Astrocyte (in vitro differentiated cells and primary cell): Measurements from ENCODE around the gene GPR142. TPM values are rescaled to one million over a fixed set of nuclear protein-coding genes. Genes with fewer than 3 reads are reported as not detected.
A peak's percentile ranks its signal among the peaks of the same experiment; 100 is the strongest.

Experiments
- DNase-seq: peaks from one replicate; pipeline ENCODE4 v3.0.0-alpha.2; 2010; ENCODE audit warnings: low read depth
- FAIRE-seq: peaks from 2 replicates; lab custom pipeline; 2011; peaks lifted over from hg19 to GRCh38; lab: Jason Lieb, UNC
- H2AFZ ChIP-seq: 2 replicates; pipeline ENCODE4 v1.6.0; 2012; ENCODE audit warnings: low read depth, low read length, inconsistent platforms
- H3K27ac ChIP-seq: 2 replicates; pipeline ENCODE4 v1.5.1; 2011; ENCODE audit warnings: low read depth, low read length, inconsistent platforms
- H3K27me3 ChIP-seq: 2 replicates; pipeline ENCODE4 v1.6.0; 2011; ENCODE audit warnings: low read length, inconsistent platforms; ENCODE audit not compliant: insufficient read depth
- H3K36me3 ChIP-seq: 2 replicates; pipeline ENCODE4 v1.5.1; 2011; ENCODE audit warnings: low read length, inconsistent platforms; ENCODE audit not compliant: insufficient read depth
- H3K4me1 ChIP-seq: 2 replicates; pipeline ENCODE4 v1.5.1; 2011; ENCODE audit warnings: low read length, inconsistent platforms; ENCODE audit not compliant: insufficient read depth
- H3K4me2 ChIP-seq: 2 replicates; pipeline ENCODE4 v1.6.0; 2012; ENCODE audit warnings: low read length, inconsistent platforms
- H3K4me3 ChIP-seq: 2 replicates; pipeline ENCODE4 v1.5.1; 2011; ENCODE audit warnings: low read depth, mild to moderate bottlenecking, low read length, inconsistent platforms; ENCODE audit not compliant: insufficient read depth
- H3K79me2 ChIP-seq: 2 replicates; pipeline ENCODE4 v1.6.0; 2012; ENCODE audit warnings: mild to moderate bottlenecking, low read length, inconsistent platforms; ENCODE audit not compliant: insufficient read depth
- H3K9ac ChIP-seq: 2 replicates; pipeline ENCODE4 v1.6.0; 2012; ENCODE audit warnings: mild to moderate bottlenecking, low read length, inconsistent platforms
- H3K9me3 ChIP-seq: 2 replicates; pipeline ENCODE4 v1.5.1; 2012; ENCODE audit warnings: low read depth, mild to moderate bottlenecking, low read length, inconsistent platforms; ENCODE audit not compliant: insufficient read depth
- H4K20me1 ChIP-seq: 2 replicates; pipeline ENCODE4 v1.6.0; 2012; ENCODE audit warnings: low read length, inconsistent platforms; ENCODE audit not compliant: insufficient read depth
- H3K27ac Mint-ChIP-seq: one replicate; pipeline ENCODE4 v1.8.0; 2021; ENCODE audit warnings: mild to moderate bottlenecking, mixed read lengths; ENCODE audit not compliant: unreplicated experiment
- H3K27me3 Mint-ChIP-seq: one replicate; pipeline ENCODE4 v1.8.0; 2021; ENCODE audit warnings: low read depth, mixed read lengths; ENCODE audit not compliant: unreplicated experiment
- H3K36me3 Mint-ChIP-seq: one replicate; pipeline ENCODE4 v1.8.0; 2021; ENCODE audit warnings: low read depth, mixed read lengths; ENCODE audit not compliant: unreplicated experiment
- H3K4me1 Mint-ChIP-seq: one replicate; pipeline ENCODE4 v1.8.0; 2021; ENCODE audit warnings: low read depth, mixed read lengths; ENCODE audit not compliant: unreplicated experiment
- H3K4me3 Mint-ChIP-seq: one replicate; pipeline ENCODE4 v1.8.0; 2021; ENCODE audit warnings: mild to moderate bottlenecking, moderate library complexity, mixed read lengths; ENCODE audit not compliant: unreplicated experiment
- H3K9me3 Mint-ChIP-seq: one replicate; pipeline ENCODE4 v1.8.0; 2021; ENCODE audit warnings: mild to moderate bottlenecking, mixed read lengths; ENCODE audit not compliant: unreplicated experiment
- CTCF ChIP-seq: IDR thresholded peaks from 2 replicates; pipeline ENCODE4 v1.5.1; 2011; ENCODE audit warnings: low read depth, mild to moderate bottlenecking, inconsistent platforms, low read length, moderate library complexity; ENCODE audit not compliant: insufficient read depth
- EZH2 ChIP-seq: IDR thresholded peaks from 2 replicates; pipeline ENCODE4 v1.6.1; 2012; ENCODE audit warnings: mild to moderate bottlenecking, low read length, inconsistent platforms; ENCODE audit not compliant: insufficient read depth
- total RNA-seq: library from RNA; stranded (reverse); gene quantifications from 2 replicates; pipeline ENCODE4 v1.2.1, GENCODE V29; 2021

Gene GPR142
- total RNA-seq, 1 donor from 2014 or later, result not detected

- H3K27me3 ChIP-seq, result peaks cover 22% of the 10 kb centered on the region
- FAIRE-seq, result no peak
These were observed 41.9 kb upstream of the GPR142 start for GRCh38 chr17:74325376-74325742.

GRCh38 chr17:74325743-74326379, 41.4 kb upstream of the GPR142 start, which contains the start of gene KIF19:
Gene KIF19 (plus strand): TSS chr17:74326226. CDS start chr17:74326350, 124 bp downstream.
- Histone ChIP-seq H3K9ac (no peak within 1 kb of the TSS), H2AFZ (no peak within 1 kb of the TSS), H3K27ac (no peak within 1 kb of the TSS), H3K36me3 (no peaks in the 10 kb centered on the region), H3K4me1 (no peaks in the 10 kb centered on the region), H3K4me2 (peak within 1 kb of the TSS; percentile 71), H3K79me2 (no peaks in the 10 kb centered on the region), H4K20me1 (no peaks in the 10 kb centered on the region), H3K27me3 (peaks cover 22% of the 10 kb centered on the region), H3K4me3 (peak within 1 kb of the TSS; percentile 10), H3K9me3 (no peaks in the 10 kb centered on the region)
- TF ChIP-seq EZH2 (peak; percentile 78), CTCF (no peak)
- peaks cover 80% of the 10 kb centered on the region for H3K27me3 Mint-ChIP-seq
- H3K9me3 Mint-ChIP-seq, result peaks cover 5% of the 10 kb centered on the region
- H3K27ac Mint-ChIP-seq, result no peak within 1 kb of the TSS
- peaks cover 2% of the 10 kb centered on the region for H3K36me3 Mint-ChIP-seq
- H3K4me1 Mint-ChIP-seq, result no peaks in the 10 kb centered on the region
- H3K4me3 Mint-ChIP-seq, result peak within 1 kb of the TSS; percentile 68
- FAIRE-seq (no peak), DNase-seq (no peak)

More at GRCh38 chr17:74325376-74325742, 41.9 kb upstream of the GPR142 start:
- H3K4me1 Mint-ChIP-seq, result no peaks in the 10 kb centered on the region
- peaks cover 77% of the 10 kb centered on the region for H3K27me3 Mint-ChIP-seq
- TF ChIP-seq EZH2 (no peak), CTCF (no peak)
- peaks cover 2% of the 10 kb centered on the region for H3K36me3 Mint-ChIP-seq
- Histone ChIP-seq H3K4me2 (no peak overlapping the region), H3K27ac (no peak overlapping the region), H3K4me3 (no peak overlapping the region), H3K36me3 (no peaks in the 10 kb centered on the region), H2AFZ (no peak overlapping the region), H3K79me2 (no peaks in the 10 kb centered on the region), H3K9me3 (no peaks in the 10 kb centered on the region), H4K20me1 (no peaks in the 10 kb centered on the region), H3K9ac (no peak overlapping the region), H3K4me1 (no peaks in the 10 kb centered on the region)
- peak overlapping the region; percentile 68 for H3K4me3 Mint-ChIP-seq
- peaks cover 5% of the 10 kb centered on the region for H3K9me3 Mint-ChIP-seq
- H3K27ac Mint-ChIP-seq, result no peak overlapping the region
- no peak for DNase-seq

- Histone ChIP-seq H3K79me2 (no peaks in the 10 kb centered on the region), H3K27me3 (peaks cover 21% of the 10 kb centered on the region), H2AFZ (no peak overlapping the region), H3K36me3 (no peaks in the 10 kb centered on the region), H4K20me1 (no peaks in the 10 kb centered on the region), H3K9me3 (no peaks in the 10 kb centered on the region), H3K9ac (no peak overlapping the region), H3K4me2 (peak overlapping the region; percentile 71), H3K27ac (no peak overlapping the region), H3K4me3 (peak overlapping the region; percentile 10), H3K4me1 (no peaks in the 10 kb centered on the region)
- Mint-ChIP-seq H3K36me3 (peaks cover 2% of the 10 kb centered on the region), H3K9me3 (peaks cover 5% of the 10 kb centered on the region), H3K27me3 (peaks cover 79% of the 10 kb centered on the region), H3K4me3 (no peak overlapping the region), H3K27ac (no peak overlapping the region), H3K4me1 (no peaks in the 10 kb centered on the region)
- TF ChIP-seq EZH2 (no peak), CTCF (no peak)
- no peak for DNase-seq
- FAIRE-seq, result no peak
These were observed 40.8 kb upstream of the GPR142 start for GRCh38 chr17:74326506-74326905.
